ENCODE results near the gene TUBD1. TPM values are rescaled to one million over a fixed set of nuclear protein-coding genes. Genes with fewer than 3 reads are reported as not detected.

The TUBD1 gene
- total RNA-seq, 1 experiment from 2014 or later, result 5.2 TPM

DNA sequence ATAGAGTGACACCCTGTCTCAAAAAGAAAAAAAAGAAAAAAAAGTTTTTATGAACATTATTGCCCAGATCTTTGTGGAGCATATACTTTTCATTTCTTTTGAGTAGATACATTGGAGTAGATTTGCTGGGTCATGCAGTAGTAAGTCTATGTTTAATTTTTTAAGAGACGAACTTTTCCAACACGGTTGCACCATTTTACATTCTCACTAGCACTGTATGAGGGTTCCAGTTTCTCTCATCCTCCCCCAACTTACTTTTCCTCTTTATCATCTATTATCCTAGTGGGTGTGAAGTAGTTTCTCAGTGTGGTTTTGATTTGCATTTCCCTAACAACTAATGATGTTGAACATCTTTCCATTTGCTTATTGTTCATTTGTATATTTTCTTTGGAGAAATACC lies 10.7 kb upstream of the TUBD1 start:
- intact Hi-C loops (cut with micrococcal nuclease), result no loop called here
- Mint-ChIP-seq H3K4me3 (ENCODE audit: unreplicated experiment) (no peak overlapping the region), H3K27me3 (ENCODE audit: insufficient read depth, unreplicated experiment) (no peaks in the 10 kb centered on the region), H3K27ac (ENCODE audit: low read depth, unreplicated experiment) (no peak overlapping the region), H3K9me3 (ENCODE audit: unreplicated experiment) (no peaks in the 10 kb centered on the region), H3K4me1 (ENCODE audit: insufficient read depth, unreplicated experiment) (peaks cover 5% of the 10 kb centered on the region), H3K36me3 (ENCODE audit: insufficient read depth, unreplicated experiment) (peaks cover 23% of the 10 kb centered on the region)
- BruUV-seq (replicated peaks), result no TSS peak
- ChIA-PET CTCF (interaction anchor here (0.6 to 2.4 kb wide), 2 partner anchors 11 to 54 kb away, joined by 3 to 14 read pairs; no protein-coding TSS in a partner anchor), POLR2A (interaction anchor here (0.6 to 1.3 kb wide), 2 partner anchors 12 to 59 kb away, joined by 3 read pairs; no protein-coding TSS in a partner anchor)
- no peak for DNase-seq (ENCODE audit: unreplicated experiment)
- TF ChIP-seq, protein P1, sequence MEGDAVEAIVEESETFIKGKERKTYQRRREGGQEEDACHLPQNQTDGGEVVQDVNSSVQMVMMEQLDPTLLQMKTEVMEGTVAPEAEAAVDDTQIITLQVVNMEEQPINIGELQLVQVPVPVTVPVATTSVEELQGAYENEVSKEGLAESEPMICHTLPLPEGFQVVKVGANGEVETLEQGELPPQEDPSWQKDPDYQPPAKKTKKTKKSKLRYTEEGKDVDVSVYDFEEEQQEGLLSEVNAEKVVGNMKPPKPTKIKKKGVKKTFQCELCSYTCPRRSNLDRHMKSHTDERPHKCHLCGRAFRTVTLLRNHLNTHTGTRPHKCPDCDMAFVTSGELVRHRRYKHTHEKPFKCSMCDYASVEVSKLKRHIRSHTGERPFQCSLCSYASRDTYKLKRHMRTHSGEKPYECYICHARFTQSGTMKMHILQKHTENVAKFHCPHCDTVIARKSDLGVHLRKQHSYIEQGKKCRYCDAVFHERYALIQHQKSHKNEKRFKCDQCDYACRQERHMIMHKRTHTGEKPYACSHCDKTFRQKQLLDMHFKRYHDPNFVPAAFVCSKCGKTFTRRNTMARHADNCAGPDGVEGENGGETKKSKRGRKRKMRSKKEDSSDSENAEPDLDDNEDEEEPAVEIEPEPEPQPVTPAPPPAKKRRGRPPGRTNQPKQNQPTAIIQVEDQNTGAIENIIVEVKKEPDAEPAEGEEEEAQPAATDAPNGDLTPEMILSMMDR (IDR thresholded peaks at IDR 0.05; ENCODE audit: unreplicated experiment), result no peak

GRCh38 chr17:59901604-59902003 lies 8.9 kb upstream of the TUBD1 start:
- Mint-ChIP-seq H3K4me3 (ENCODE audit: unreplicated experiment) (no peak overlapping the region), H3K27ac (ENCODE audit: low read depth, unreplicated experiment) (no peak overlapping the region), H3K9me3 (ENCODE audit: unreplicated experiment) (no peaks in the 10 kb centered on the region), H3K27me3 (ENCODE audit: insufficient read depth, unreplicated experiment) (no peaks in the 10 kb centered on the region), H3K36me3 (ENCODE audit: insufficient read depth, unreplicated experiment) (peaks cover 20% of the 10 kb centered on the region), H3K4me1 (ENCODE audit: insufficient read depth, unreplicated experiment) (peaks cover 5% of the 10 kb centered on the region)
- intact Hi-C loops (cut with micrococcal nuclease), result no loop called here
- POLR2A ChIA-PET, result no interaction called here
- CTCF ChIA-PET, result no interaction called here
- BruUV-seq (replicated peaks), result no TSS peak
- TF ChIP-seq, protein P1 (IDR thresholded peaks at IDR 0.05; ENCODE audit: unreplicated experiment), result no peak
- DNase-seq (ENCODE audit: unreplicated experiment), result no peak

- Mint-ChIP-seq H3K4me3 (ENCODE audit: unreplicated experiment) (no peak overlapping the region), H3K9me3 (ENCODE audit: unreplicated experiment) (no peaks in the 10 kb centered on the region), H3K27ac (ENCODE audit: low read depth, unreplicated experiment) (no peak overlapping the region), H3K36me3 (ENCODE audit: insufficient read depth, unreplicated experiment) (peaks cover 23% of the 10 kb centered on the region), H3K27me3 (ENCODE audit: insufficient read depth, unreplicated experiment) (no peaks in the 10 kb centered on the region), H3K4me1 (ENCODE audit: insufficient read depth, unreplicated experiment) (peaks cover 5% of the 10 kb centered on the region)
- TF ChIP-seq, protein P1 (IDR thresholded peaks at IDR 0.05; ENCODE audit: unreplicated experiment), result no peak
- no TSS peak for BruUV-seq (replicated peaks)
- peak; percentile 64 for DNase-seq (ENCODE audit: unreplicated experiment)
- intact Hi-C loops (cut with micrococcal nuclease), result no loop called here
- ChIA-PET POLR2A (no interaction called here), CTCF (interaction anchor here (0.6 to 2.9 kb wide), 5 partner anchors 15 to 146 kb away, joined by 3 to 21 read pairs (median 6); no protein-coding TSS in a partner anchor)
Measured at GRCh38 chr17:59899099-59899498, 6.4 kb upstream of the TUBD1 start.

DNA sequence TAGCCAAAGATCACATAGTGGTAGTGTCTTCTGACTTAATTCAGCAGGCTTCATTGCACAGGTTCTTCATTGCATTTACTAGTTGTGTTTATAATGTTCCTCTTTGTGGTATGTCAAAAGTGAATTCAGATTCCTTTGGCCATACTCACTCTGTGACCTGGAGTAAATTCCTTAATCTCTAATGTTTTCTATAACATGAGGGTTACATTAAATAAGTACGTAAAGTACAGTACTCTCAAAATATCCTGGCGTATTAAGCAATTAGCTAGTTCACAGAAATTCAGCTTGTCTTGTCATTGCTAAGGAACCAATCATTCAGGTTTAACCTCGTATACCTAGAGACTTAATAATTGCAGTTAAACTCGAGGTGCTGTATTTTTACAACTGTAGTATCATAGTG lies 4.3 kb upstream of the TUBD1 start:
- no peaks in the 10 kb centered on the region for H3K27me3 Mint-ChIP-seq (ENCODE audit: insufficient read depth, unreplicated experiment)
- CTCF ChIA-PET, result interaction anchor here (0.6 kb wide), 1 partner anchor 164 kb away, joined by 6 read pairs; no protein-coding TSS in a partner anchor
- H3K4me3 Mint-ChIP-seq (ENCODE audit: unreplicated experiment), result no peak overlapping the region
- BruUV-seq (replicated peaks), result no TSS peak
- no peaks in the 10 kb centered on the region for H3K9me3 Mint-ChIP-seq (ENCODE audit: unreplicated experiment)
- no peaks in the 10 kb centered on the region for H3K4me1 Mint-ChIP-seq (ENCODE audit: insufficient read depth, unreplicated experiment)
- TF ChIP-seq, protein P1 (IDR thresholded peaks at IDR 0.05; ENCODE audit: unreplicated experiment), result no peak
- POLR2A ChIA-PET, result no interaction called here
- DNase-seq (ENCODE audit: unreplicated experiment), result peak; percentile 3
- intact Hi-C loops (cut with micrococcal nuclease), result no loop called here
- peak overlapping the region; percentile 46 for H3K27ac Mint-ChIP-seq (ENCODE audit: low read depth, unreplicated experiment)
- H3K36me3 Mint-ChIP-seq (ENCODE audit: insufficient read depth, unreplicated experiment), result peaks cover 23% of the 10 kb centered on the region
